HL-60 (cell line): Measurements from ENCODE around the gene IGSF9B.

Experiments used
- DNase-seq, 2 experiments: peaks; one replicate each; pipeline ENCODE4 v3.0.0-alpha.2; 2010 to 2020; ENCODE audit warnings: low read depth in 1 of 2, low spot score in 1 of 2
- H3K27ac ChIP-seq: fragments of 250-450 bp; sonication (Bioruptor Pico); replicated peaks from 2 replicates; pipeline ENCODE4 v1.5.1; 2020; ENCODE audit warnings: mild to moderate bottlenecking, moderate library complexity
- H3K27me3 ChIP-seq: fragments of 250-450 bp; sonication (Bioruptor Pico); 2 replicates; pipeline ENCODE4 v1.5.1; 2021; ENCODE audit warnings: mild to moderate bottlenecking, moderate library complexity; ENCODE audit not compliant: insufficient read depth, poor library complexity, severe bottlenecking
- H3K4me3 ChIP-seq: replicated peaks from 2 replicates; pipeline ENCODE4 v1.5.1; 2011; ENCODE audit warnings: mild to moderate bottlenecking, control low read depth, low read length; ENCODE audit not compliant: insufficient read depth
- GABPA ChIP-seq: IDR thresholded peaks from 2 replicates; pipeline ENCODE4 v1.6.1; 2012; ENCODE audit warnings: low read depth
- POLR2AphosphoS5 ChIP-seq: IDR thresholded peaks from 2 replicates; pipeline ENCODE4 v1.6.1; 2012; ENCODE audit warnings: low read depth
- SPI1 ChIP-seq: IDR thresholded peaks from 2 replicates; pipeline ENCODE4 v1.6.1; 2012; ENCODE audit warnings: low read depth, mild to moderate bottlenecking, borderline replicate concordance
- TF ChIP-seq, protein P1 (sequence below): IDR thresholded peaks from one replicate; pipeline ENCODE4 v1.5.1; 2011; ENCODE audit warnings: low read length, control low read depth, inconsistent platforms; ENCODE audit not compliant: insufficient read depth
- TF ChIP-seq, protein P2 (sequence below): IDR thresholded peaks from 2 replicates; pipeline ENCODE4 v1.6.1; 2012; ENCODE audit warnings: low read depth; ENCODE audit not compliant: insufficient replicate concordance

The IGSF9B gene

DNA sequence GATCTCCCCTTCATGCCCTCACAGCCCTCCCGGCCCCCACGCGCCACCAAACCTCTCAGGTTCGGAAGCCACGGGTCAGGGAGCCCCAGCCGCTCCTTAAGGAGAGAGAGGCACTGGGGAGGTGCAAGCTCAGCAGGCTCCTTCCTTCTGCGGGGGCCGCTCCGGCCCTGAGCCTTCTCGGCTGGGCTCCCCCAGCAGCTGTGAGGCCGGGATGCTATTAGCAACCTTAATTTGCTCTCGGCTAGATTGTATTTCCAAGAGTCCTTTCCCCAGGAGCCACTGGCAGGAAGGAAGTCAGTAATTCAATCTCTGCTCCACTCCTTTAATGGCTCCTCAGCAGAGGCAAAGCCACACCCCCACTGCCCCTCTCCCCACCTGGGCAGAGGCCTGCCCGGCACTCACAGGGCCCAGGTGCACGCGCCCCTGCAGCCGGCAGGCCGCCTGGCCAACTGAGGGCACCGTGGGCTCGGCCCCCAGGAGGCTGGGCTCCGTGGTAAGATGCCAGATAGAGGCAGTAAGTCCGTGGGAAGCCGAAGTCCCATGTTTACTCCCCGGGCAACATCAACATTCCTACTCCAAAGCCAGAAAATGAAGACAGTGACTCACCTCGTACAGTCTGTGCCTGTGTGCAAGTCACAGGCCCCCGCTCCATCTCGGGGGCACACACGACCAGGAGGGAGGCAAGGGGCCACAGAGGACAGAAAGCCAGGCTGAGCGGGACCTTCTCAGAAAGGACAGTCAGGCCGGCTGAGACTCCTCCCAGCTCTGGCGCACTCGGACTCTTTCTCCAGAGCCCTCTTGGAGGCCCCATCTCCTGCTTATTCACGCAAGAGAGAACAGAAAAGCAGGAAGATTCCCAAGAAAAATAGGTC, 5.2 kb downstream of the IGSF9B start:
- H3K27me3 ChIP-seq, result peaks cover 14% of the 10 kb centered on the region
- no peak for DNase-seq

DNA sequence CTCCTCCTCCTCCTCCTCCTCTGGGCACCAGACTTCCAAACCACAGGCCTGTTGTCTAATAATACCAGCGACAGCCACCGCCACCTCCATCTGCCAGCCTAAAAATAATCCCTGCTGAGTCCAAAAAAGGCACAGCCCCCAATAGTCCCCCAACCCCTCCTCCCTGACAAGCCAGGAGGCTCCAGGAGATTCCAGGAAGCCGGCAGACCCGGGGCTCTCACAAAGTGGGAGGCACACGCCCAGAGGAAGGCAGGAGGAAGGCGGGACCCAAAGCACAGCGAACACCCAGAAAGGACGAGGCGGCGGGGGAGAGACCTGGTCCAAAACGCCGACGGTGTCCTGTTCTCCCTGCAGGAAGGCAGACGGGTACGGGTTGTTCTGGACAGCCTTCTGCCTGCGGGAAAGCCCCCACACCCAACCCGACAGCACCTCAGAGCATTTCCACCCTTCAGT, 5.9 kb downstream of the IGSF9B start:
- no peak overlapping the region for H3K27ac ChIP-seq
- TF ChIP-seq SPI1, result no peak
- no peak for TF ChIP-seq GABPA
- TF ChIP-seq, protein P1, sequence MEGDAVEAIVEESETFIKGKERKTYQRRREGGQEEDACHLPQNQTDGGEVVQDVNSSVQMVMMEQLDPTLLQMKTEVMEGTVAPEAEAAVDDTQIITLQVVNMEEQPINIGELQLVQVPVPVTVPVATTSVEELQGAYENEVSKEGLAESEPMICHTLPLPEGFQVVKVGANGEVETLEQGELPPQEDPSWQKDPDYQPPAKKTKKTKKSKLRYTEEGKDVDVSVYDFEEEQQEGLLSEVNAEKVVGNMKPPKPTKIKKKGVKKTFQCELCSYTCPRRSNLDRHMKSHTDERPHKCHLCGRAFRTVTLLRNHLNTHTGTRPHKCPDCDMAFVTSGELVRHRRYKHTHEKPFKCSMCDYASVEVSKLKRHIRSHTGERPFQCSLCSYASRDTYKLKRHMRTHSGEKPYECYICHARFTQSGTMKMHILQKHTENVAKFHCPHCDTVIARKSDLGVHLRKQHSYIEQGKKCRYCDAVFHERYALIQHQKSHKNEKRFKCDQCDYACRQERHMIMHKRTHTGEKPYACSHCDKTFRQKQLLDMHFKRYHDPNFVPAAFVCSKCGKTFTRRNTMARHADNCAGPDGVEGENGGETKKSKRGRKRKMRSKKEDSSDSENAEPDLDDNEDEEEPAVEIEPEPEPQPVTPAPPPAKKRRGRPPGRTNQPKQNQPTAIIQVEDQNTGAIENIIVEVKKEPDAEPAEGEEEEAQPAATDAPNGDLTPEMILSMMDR, result no peak
- no peak for TF ChIP-seq POLR2AphosphoS5
- TF ChIP-seq, protein P2, sequence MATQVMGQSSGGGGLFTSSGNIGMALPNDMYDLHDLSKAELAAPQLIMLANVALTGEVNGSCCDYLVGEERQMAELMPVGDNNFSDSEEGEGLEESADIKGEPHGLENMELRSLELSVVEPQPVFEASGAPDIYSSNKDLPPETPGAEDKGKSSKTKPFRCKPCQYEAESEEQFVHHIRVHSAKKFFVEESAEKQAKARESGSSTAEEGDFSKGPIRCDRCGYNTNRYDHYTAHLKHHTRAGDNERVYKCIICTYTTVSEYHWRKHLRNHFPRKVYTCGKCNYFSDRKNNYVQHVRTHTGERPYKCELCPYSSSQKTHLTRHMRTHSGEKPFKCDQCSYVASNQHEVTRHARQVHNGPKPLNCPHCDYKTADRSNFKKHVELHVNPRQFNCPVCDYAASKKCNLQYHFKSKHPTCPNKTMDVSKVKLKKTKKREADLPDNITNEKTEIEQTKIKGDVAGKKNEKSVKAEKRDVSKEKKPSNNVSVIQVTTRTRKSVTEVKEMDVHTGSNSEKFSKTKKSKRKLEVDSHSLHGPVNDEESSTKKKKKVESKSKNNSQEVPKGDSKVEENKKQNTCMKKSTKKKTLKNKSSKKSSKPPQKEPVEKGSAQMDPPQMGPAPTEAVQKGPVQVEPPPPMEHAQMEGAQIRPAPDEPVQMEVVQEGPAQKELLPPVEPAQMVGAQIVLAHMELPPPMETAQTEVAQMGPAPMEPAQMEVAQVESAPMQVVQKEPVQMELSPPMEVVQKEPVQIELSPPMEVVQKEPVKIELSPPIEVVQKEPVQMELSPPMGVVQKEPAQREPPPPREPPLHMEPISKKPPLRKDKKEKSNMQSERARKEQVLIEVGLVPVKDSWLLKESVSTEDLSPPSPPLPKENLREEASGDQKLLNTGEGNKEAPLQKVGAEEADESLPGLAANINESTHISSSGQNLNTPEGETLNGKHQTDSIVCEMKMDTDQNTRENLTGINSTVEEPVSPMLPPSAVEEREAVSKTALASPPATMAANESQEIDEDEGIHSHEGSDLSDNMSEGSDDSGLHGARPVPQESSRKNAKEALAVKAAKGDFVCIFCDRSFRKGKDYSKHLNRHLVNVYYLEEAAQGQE, result no peak
- H3K27me3 ChIP-seq, result peaks cover 14% of the 10 kb centered on the region
- DNase-seq, result no peak
- H3K4me3 ChIP-seq, result no peak overlapping the region

More for the DNA sequence above, 5.2 kb downstream of the IGSF9B start:
- H3K4me3 ChIP-seq, result no peak overlapping the region
- no peak for TF ChIP-seq SPI1
- TF ChIP-seq GABPA, result no peak
- no peak for TF ChIP-seq POLR2AphosphoS5
- TF ChIP-seq, protein P2, result no peak
- H3K27ac ChIP-seq, result no peak overlapping the region

DNA sequence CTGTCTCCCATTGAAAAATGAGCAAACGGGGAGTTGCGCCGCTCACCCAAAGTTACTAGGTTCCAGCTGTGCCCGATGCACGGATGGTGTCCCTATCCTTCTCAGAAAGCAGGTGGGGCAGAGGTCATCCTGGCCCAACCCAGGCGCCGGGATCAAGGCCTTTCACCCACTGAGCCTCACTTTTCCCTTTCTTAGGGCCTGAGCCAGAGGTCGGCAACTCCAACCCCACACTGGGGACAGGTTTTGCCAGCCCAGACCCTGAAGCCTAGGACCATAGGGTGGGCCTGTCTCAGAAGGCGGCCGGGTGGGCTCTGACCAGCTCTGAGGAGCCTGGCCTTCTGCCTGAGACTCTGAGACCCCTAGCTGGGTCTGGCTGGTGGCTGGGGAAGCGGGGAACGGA, 6.3 kb downstream of the IGSF9B start:
- no peak for TF ChIP-seq SPI1
- TF ChIP-seq, protein P2, result no peak
- TF ChIP-seq, protein P1, result no peak
- TF ChIP-seq POLR2AphosphoS5, result no peak
- TF ChIP-seq GABPA, result no peak
- Histone ChIP-seq H3K27ac (no peak overlapping the region), H3K27me3 (peaks cover 14% of the 10 kb centered on the region), H3K4me3 (no peak overlapping the region)
- no peak for DNase-seq
